Endothelial cell (in vitro differentiated cells): ENCODE results near the gene SRSF7. TPM values are rescaled to one million over a fixed set of nuclear protein-coding genes. Genes with fewer than 3 reads are reported as not detected.

ENCODE experiments used
- DNase-seq: peaks from one replicate; pipeline ENCODE4 v3.0.0; 2021; ENCODE audit warnings: low spot score
- H3K27ac Mint-ChIP-seq: one replicate; pipeline ENCODE4 v1.8.0; 2021; ENCODE audit warnings: mixed read lengths, inconsistent platforms; ENCODE audit not compliant: unreplicated experiment
- H3K27me3 Mint-ChIP-seq: one replicate; pipeline ENCODE4 v1.8.0; 2021; ENCODE audit warnings: mild to moderate bottlenecking, moderate library complexity, mixed read lengths, inconsistent platforms; ENCODE audit not compliant: unreplicated experiment
- H3K36me3 Mint-ChIP-seq: one replicate; pipeline ENCODE4 v1.8.0; 2021; ENCODE audit warnings: mild to moderate bottlenecking, low read depth, mixed read lengths, inconsistent platforms; ENCODE audit not compliant: unreplicated experiment
- H3K4me1 Mint-ChIP-seq: one replicate; pipeline ENCODE4 v1.8.0; 2021; ENCODE audit warnings: mild to moderate bottlenecking, mixed read lengths, inconsistent platforms; ENCODE audit not compliant: unreplicated experiment
- H3K4me3 Mint-ChIP-seq: one replicate; pipeline ENCODE4 v1.8.0; 2021; ENCODE audit warnings: mild to moderate bottlenecking, mixed read lengths, inconsistent platforms; ENCODE audit not compliant: unreplicated experiment
- H3K9me3 Mint-ChIP-seq: one replicate; pipeline ENCODE4 v1.8.0; 2021; ENCODE audit warnings: mixed read lengths, inconsistent platforms; ENCODE audit not compliant: unreplicated experiment
- CTCF ChIP-seq: fragments of 200-600 bp; sonication (generic); IDR thresholded peaks from one replicate; pipeline ENCODE4 v1.5.0; 2021; ENCODE audit warnings: antibody characterized with exemption; ENCODE audit not compliant: unreplicated experiment
- total RNA-seq: library from RNA; stranded (reverse); fragmentation: NEBNext Ultra II Directional; extraction: Animal tissue kit (Norgen Biotek cat#: 25700); gene quantifications from one replicate; pipeline ENCODE4 v1.2.1, GENCODE V29; 2021; ENCODE audit not compliant: unreplicated experiment

SRSF7 gene
- total RNA-seq, 1 donor from 2014 or later: 137 TPM

GRCh38 chr2:38700113-38700785, 50.9 kb downstream of the SRSF7 start:
- Mint-ChIP-seq H3K27me3 (no peaks in the 10 kb centered on the region), H3K9me3 (no peaks in the 10 kb centered on the region), H3K36me3 (no peaks in the 10 kb centered on the region), H3K4me3 (no peak overlapping the region), H3K27ac (no peak overlapping the region), H3K4me1 (no peaks in the 10 kb centered on the region)
- DNase-seq: no peak
- no peak for TF ChIP-seq CTCF

- no peak overlapping the region for H3K27ac Mint-ChIP-seq
- no peak overlapping the region for H3K4me3 Mint-ChIP-seq
- TF ChIP-seq CTCF: no peak
- H3K4me1 Mint-ChIP-seq: peaks cover 3% of the 10 kb centered on the region
- no peaks in the 10 kb centered on the region for H3K36me3 Mint-ChIP-seq
- peaks cover 3% of the 10 kb centered on the region for H3K27me3 Mint-ChIP-seq
- DNase-seq: no peak
- no peaks in the 10 kb centered on the region for H3K9me3 Mint-ChIP-seq
Observed at GRCh38 chr2:38698467-38699003, 52.6 kb downstream of the SRSF7 start.

GRCh38 chr2:38697116-38697840, 53.9 kb downstream of the SRSF7 start:
- DNase-seq: no peak
- Mint-ChIP-seq H3K4me3 (no peak overlapping the region), H3K36me3 (no peaks in the 10 kb centered on the region), H3K27me3 (peaks cover 3% of the 10 kb centered on the region), H3K4me1 (peaks cover 8% of the 10 kb centered on the region), H3K9me3 (no peaks in the 10 kb centered on the region), H3K27ac (no peak overlapping the region)
- TF ChIP-seq CTCF: no peak

Other genes starting within 250 kb of the SRSF7 start
- 57.1 TPM for gene HNRNPLL, start 148.4 kb downstream of the SRSF7 start, total RNA-seq
- 13.0 TPM for gene GALM, start 85.2 kb downstream of the SRSF7 start, total RNA-seq
- gene GEMIN6, start 26.8 kb upstream of the SRSF7 start, total RNA-seq: 9.5 TPM
- 27.0 TPM for gene DHX57, start 124.6 kb upstream of the SRSF7 start, total RNA-seq
- 11.3 TPM for gene MORN2, start 124.6 kb upstream of the SRSF7 start, total RNA-seq
- 0.69 TPM for gene ARHGEF33, start 138.5 kb upstream of the SRSF7 start, total RNA-seq